ENCODE measurements around the gene PKN3. TPM values are rescaled to one million over a fixed set of nuclear protein-coding genes. Genes with fewer than 3 reads are reported as not detected.

The PKN3 gene
- total and polyA plus RNA-seq, 2 of the 13 experiments (the other 11 are each of a cell fraction or from before 2014, with no cell fraction given) = 10.5 to 13.2 TPM

- TF ChIP-seq ZBTB10 (CRISPR knock-in tag; IDR thresholded peaks at IDR 0.05; ENCODE audit: borderline replicate concordance) = peak; percentile 30; the same call in 1 of the 2 replicates
- peak; percentile 99 for TF ChIP-seq NFRKB (IDR thresholded peaks at IDR 0.05)
- TF ChIP-seq POLR2AphosphoS5 (IDR thresholded peaks at IDR 0.05; ENCODE audit: low read depth, low read length) = peak; percentile 52; the same call in 1 of the 2 replicates
- peak; percentile 90 for TF ChIP-seq YEATS2 (CRISPR knock-in tag; IDR thresholded peaks at IDR 0.05; ENCODE audit: borderline replicate concordance)
- TF ChIP-seq ZNF619 (CRISPR knock-in tag; IDR thresholded peaks at IDR 0.05) = 0 out of 2 replicates have a peak, but pooled peaks have one; percentile 63
- peak; percentile 58; the same call in 1 of the 2 replicates for TF ChIP-seq ZKSCAN8 (CRISPR knock-in tag; IDR thresholded peaks at IDR 0.05; ENCODE audit: borderline replicate concordance)
- TF ChIP-seq TSC22D2 (CRISPR knock-in tag; IDR thresholded peaks at IDR 0.05; ENCODE audit: borderline replicate concordance) = peak; percentile 92; the same call in 1 of the 2 replicates
- 0 out of 2 replicates have a peak, but pooled peaks have one; percentile 70 for TF ChIP-seq ZNF841 (CRISPR knock-in tag; IDR thresholded peaks at IDR 0.05; ENCODE audit: borderline replicate concordance)
- no peak for TF ChIP-seq KAT7 (CRISPR knock-in tag; IDR thresholded peaks at IDR 0.05; ENCODE audit: borderline replicate concordance)
- peak; percentile 77 for TF ChIP-seq HCFC1 (IDR thresholded peaks at IDR 0.05; ENCODE audit: low read depth, low read length)
- TF ChIP-seq ZBTB43 (CRISPR knock-in tag; conservative IDR thresholded peaks at IDR 0.05) = peak; percentile 38; the same call in 1 of the 2 replicates
- peak; percentile 67 for TF ChIP-seq SP2 (CRISPR knock-in tag; IDR thresholded peaks at IDR 0.05)
- no peak for TF ChIP-seq ZNF672 (CRISPR knock-in tag; IDR thresholded peaks at IDR 0.05)
- TF ChIP-seq ZNF414 (CRISPR knock-in tag; IDR thresholded peaks at IDR 0.05) = no peak; the same call in 1 of the 2 replicates
- TF ChIP-seq NR2C2 (CRISPR knock-in tag; IDR thresholded peaks at IDR 0.05; ENCODE audit: borderline replicate concordance) = peak; percentile 99
- no peak for TF ChIP-seq HHEX (CRISPR knock-in tag; IDR thresholded peaks at IDR 0.05)
- TF ChIP-seq ZNF766 (CRISPR knock-in tag; IDR thresholded peaks at IDR 0.05; ENCODE audit: borderline replicate concordance) = 0 out of 2 replicates have a peak, but pooled peaks have one; percentile 24
- TF ChIP-seq ARNTL (CRISPR knock-in tag; IDR thresholded peaks at IDR 0.05) = peak; percentile 72; the same call in 1 of the 2 replicates
- peak; percentile 44; the same call in 1 of the 2 replicates for TF ChIP-seq KDM5A (IDR thresholded peaks at IDR 0.05; ENCODE audit: borderline replicate concordance, low read length)
- peak; percentile 39; the same call in 1 of the 2 replicates for TF ChIP-seq ZNF768 (CRISPR knock-in tag; IDR thresholded peaks at IDR 0.05)
- peak; percentile 48 for TF ChIP-seq IKZF4 (CRISPR knock-in tag; IDR thresholded peaks at IDR 0.05; ENCODE audit: borderline replicate concordance, low read depth, not compliant biosample characterization)
- peak; percentile 46; the same call in 1 of the 2 replicates for TF ChIP-seq ZNF230 (CRISPR knock-in tag; IDR thresholded peaks at IDR 0.05)
- TF ChIP-seq RNF2 (conservative IDR thresholded peaks at IDR 0.05; ENCODE audit: low read depth) = peak; percentile 67; the same call in 1 of the 2 replicates
- 0 out of 2 replicates have a peak, but pooled peaks have one; percentile 64 for TF ChIP-seq ZFP37 (CRISPR knock-in tag; IDR thresholded peaks at IDR 0.05; ENCODE audit: borderline replicate concordance)
- peak; percentile 56 for TF ChIP-seq HNF4A (CRISPR knock-in tag; IDR thresholded peaks at IDR 0.05)
Observed at GRCh38 chr9:128656416-128657343, 45.6 kb upstream of the PKN3 start, which contains the start of gene DYNC2I2 (continued).
